HL-60 (cell line): ENCODE measurements around the gene GNAL.

Source experiments
- DNase-seq, 2 experiments: peaks; one replicate each; pipeline ENCODE4 v3.0.0-alpha.2; 2010 to 2020; ENCODE audit warnings: low read depth in 1 of 2, low spot score in 1 of 2
- H3K27ac ChIP-seq: fragments of 250-450 bp; sonication (Bioruptor Pico); replicated peaks from 2 replicates; pipeline ENCODE4 v1.5.1; 2020; ENCODE audit warnings: mild to moderate bottlenecking, moderate library complexity
- H3K27me3 ChIP-seq: fragments of 250-450 bp; sonication (Bioruptor Pico); 2 replicates; pipeline ENCODE4 v1.5.1; 2021; ENCODE audit warnings: mild to moderate bottlenecking, moderate library complexity; ENCODE audit not compliant: insufficient read depth, poor library complexity, severe bottlenecking
- H3K4me3 ChIP-seq: replicated peaks from 2 replicates; pipeline ENCODE4 v1.5.1; 2011; ENCODE audit warnings: mild to moderate bottlenecking, control low read depth, low read length; ENCODE audit not compliant: insufficient read depth
- GABPA ChIP-seq: IDR thresholded peaks from 2 replicates; pipeline ENCODE4 v1.6.1; 2012; ENCODE audit warnings: low read depth
- POLR2AphosphoS5 ChIP-seq: IDR thresholded peaks from 2 replicates; pipeline ENCODE4 v1.6.1; 2012; ENCODE audit warnings: low read depth
- SPI1 ChIP-seq: IDR thresholded peaks from 2 replicates; pipeline ENCODE4 v1.6.1; 2012; ENCODE audit warnings: low read depth, mild to moderate bottlenecking, borderline replicate concordance
- TF ChIP-seq, protein P1 (sequence below): IDR thresholded peaks from 2 replicates; pipeline ENCODE4 v1.6.1; 2012; ENCODE audit warnings: low read depth; ENCODE audit not compliant: insufficient replicate concordance
- TF ChIP-seq, protein P2 (sequence below): IDR thresholded peaks from one replicate; pipeline ENCODE4 v1.5.1; 2011; ENCODE audit warnings: low read length, control low read depth, inconsistent platforms; ENCODE audit not compliant: insufficient read depth

GNAL gene

DNA sequence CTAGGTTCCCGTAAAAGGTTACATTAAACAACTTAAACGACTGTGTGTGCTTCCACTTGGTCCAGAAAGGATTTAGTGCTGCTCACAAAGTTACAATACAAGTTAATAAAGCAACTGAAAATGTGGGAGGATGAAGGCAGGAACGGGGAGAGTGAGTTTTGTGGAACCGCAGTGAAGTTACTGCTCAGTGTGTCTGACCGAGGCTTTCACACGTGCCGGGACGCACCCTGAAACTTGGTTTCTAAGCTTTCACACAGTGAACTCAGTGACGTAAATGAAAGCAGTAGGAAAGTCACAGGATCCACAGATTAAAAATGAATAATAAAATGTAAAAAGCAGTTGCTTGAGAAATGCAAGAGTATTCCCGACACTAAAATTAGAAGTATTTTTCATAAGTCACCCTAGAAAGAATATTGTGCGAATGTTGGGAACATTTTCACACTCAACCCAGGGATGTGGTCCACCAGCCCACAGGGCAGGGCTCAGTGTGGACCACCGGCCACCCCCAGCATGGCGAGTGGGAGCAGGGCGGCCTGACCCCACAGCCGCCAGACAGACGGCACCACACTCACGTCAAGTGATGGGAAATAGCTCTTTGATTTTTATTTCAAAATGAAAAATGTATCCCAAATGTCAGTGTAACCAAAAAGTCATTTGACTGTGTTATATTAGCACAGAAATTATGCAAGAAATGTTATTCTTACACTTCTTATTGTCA lies 129.6 kb downstream of the GNAL start:
- Histone ChIP-seq H3K27me3 (peaks cover 2% of the 10 kb centered on the region), H3K27ac (no peak overlapping the region), H3K4me3 (no peak overlapping the region)
- DNase-seq = no peak
- TF ChIP-seq SPI1 (no peak), GABPA (no peak), POLR2AphosphoS5 (no peak)
- TF ChIP-seq, protein P1, sequence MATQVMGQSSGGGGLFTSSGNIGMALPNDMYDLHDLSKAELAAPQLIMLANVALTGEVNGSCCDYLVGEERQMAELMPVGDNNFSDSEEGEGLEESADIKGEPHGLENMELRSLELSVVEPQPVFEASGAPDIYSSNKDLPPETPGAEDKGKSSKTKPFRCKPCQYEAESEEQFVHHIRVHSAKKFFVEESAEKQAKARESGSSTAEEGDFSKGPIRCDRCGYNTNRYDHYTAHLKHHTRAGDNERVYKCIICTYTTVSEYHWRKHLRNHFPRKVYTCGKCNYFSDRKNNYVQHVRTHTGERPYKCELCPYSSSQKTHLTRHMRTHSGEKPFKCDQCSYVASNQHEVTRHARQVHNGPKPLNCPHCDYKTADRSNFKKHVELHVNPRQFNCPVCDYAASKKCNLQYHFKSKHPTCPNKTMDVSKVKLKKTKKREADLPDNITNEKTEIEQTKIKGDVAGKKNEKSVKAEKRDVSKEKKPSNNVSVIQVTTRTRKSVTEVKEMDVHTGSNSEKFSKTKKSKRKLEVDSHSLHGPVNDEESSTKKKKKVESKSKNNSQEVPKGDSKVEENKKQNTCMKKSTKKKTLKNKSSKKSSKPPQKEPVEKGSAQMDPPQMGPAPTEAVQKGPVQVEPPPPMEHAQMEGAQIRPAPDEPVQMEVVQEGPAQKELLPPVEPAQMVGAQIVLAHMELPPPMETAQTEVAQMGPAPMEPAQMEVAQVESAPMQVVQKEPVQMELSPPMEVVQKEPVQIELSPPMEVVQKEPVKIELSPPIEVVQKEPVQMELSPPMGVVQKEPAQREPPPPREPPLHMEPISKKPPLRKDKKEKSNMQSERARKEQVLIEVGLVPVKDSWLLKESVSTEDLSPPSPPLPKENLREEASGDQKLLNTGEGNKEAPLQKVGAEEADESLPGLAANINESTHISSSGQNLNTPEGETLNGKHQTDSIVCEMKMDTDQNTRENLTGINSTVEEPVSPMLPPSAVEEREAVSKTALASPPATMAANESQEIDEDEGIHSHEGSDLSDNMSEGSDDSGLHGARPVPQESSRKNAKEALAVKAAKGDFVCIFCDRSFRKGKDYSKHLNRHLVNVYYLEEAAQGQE = no peak

DNA sequence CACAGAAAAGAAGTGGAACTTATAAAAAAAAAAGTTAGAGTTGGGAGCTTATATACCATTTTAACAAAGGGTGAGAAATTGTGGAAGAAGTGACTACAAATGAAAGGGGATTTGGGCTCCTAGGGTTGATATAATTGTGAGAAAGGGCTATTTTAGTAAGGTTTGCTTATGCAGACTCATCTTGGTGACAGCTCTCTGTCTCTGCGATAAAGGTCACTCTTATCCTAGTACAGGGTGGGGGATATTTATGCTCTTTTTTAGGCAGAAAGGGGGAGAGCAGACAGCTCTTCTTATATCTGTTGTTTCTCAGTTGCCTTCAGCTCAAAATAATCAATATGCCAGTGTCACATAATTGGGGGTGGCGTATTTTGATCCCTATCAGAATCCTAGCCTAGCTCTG lies 130.9 kb downstream of the GNAL start:
- no peak for DNase-seq
- Histone ChIP-seq H3K27me3 (peaks cover 2% of the 10 kb centered on the region), H3K27ac (no peak overlapping the region), H3K4me3 (no peak overlapping the region)
- TF ChIP-seq POLR2AphosphoS5 = no peak
- TF ChIP-seq SPI1 = no peak
- TF ChIP-seq, protein P2, sequence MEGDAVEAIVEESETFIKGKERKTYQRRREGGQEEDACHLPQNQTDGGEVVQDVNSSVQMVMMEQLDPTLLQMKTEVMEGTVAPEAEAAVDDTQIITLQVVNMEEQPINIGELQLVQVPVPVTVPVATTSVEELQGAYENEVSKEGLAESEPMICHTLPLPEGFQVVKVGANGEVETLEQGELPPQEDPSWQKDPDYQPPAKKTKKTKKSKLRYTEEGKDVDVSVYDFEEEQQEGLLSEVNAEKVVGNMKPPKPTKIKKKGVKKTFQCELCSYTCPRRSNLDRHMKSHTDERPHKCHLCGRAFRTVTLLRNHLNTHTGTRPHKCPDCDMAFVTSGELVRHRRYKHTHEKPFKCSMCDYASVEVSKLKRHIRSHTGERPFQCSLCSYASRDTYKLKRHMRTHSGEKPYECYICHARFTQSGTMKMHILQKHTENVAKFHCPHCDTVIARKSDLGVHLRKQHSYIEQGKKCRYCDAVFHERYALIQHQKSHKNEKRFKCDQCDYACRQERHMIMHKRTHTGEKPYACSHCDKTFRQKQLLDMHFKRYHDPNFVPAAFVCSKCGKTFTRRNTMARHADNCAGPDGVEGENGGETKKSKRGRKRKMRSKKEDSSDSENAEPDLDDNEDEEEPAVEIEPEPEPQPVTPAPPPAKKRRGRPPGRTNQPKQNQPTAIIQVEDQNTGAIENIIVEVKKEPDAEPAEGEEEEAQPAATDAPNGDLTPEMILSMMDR = no peak
- TF ChIP-seq GABPA = no peak
- TF ChIP-seq, protein P1 = no peak

DNA sequence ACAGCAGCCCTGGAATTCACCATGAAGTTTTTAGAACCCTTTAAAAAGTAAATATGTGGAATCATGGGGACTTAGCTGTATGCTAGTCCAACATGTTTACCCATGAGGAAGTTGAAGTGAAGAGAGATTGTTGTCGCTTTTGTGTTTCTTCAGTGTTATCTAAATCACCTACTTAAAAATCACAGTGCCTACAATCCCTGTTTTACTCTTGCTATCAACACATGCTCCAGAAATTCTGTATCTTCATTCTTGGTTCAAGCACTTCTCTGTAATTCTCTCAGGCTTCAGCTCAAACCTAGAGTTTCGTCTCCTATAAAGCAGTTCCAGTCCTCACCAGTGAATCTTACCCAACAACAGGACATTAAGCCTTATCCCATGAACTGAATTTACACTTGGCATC lies 131.6 kb downstream of the GNAL start:
- no peaks in the 10 kb centered on the region for H3K27me3 ChIP-seq
- no peak overlapping the region for H3K27ac ChIP-seq
- H3K4me3 ChIP-seq = no peak overlapping the region
- TF ChIP-seq, protein P1 = no peak
- TF ChIP-seq, protein P2 = no peak
- no peak for TF ChIP-seq SPI1
- no peak for TF ChIP-seq GABPA
- TF ChIP-seq POLR2AphosphoS5 = no peak
- no peak for DNase-seq
